ENCODE results near the gene BCOR.

The BCOR gene

DNA sequence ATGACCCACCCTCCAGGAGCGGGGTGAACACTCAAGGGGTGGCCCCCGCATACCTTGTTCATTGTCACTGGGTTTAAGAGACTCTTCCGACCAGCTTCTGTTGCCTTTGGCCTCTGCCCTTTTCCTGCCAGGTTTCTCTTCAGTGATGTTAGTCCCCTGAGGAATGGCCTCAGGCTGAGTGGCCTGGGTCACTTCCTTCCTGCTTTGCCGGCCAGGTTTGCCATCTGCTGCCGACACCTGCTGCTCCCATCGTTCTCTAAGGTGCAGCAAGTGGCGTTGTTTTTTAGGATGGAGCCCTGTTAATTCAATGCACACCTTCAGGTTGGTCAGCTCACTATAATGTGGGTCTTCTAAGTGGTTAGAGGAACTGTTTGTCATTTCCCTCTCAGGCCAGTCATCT, 34.2 kb downstream of the BCOR start:
- TF ChIP-seq EZH2phosphoT487 (conservative IDR thresholded peaks at IDR 0.05; ENCODE audit: low read length), result no peak
- TF ChIP-seq, protein P1, sequence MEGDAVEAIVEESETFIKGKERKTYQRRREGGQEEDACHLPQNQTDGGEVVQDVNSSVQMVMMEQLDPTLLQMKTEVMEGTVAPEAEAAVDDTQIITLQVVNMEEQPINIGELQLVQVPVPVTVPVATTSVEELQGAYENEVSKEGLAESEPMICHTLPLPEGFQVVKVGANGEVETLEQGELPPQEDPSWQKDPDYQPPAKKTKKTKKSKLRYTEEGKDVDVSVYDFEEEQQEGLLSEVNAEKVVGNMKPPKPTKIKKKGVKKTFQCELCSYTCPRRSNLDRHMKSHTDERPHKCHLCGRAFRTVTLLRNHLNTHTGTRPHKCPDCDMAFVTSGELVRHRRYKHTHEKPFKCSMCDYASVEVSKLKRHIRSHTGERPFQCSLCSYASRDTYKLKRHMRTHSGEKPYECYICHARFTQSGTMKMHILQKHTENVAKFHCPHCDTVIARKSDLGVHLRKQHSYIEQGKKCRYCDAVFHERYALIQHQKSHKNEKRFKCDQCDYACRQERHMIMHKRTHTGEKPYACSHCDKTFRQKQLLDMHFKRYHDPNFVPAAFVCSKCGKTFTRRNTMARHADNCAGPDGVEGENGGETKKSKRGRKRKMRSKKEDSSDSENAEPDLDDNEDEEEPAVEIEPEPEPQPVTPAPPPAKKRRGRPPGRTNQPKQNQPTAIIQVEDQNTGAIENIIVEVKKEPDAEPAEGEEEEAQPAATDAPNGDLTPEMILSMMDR (IDR thresholded peaks at IDR 0.05; ENCODE audit: insufficient read depth, low read length, poor library complexity, severe bottlenecking), result no peak
- no peaks in the 10 kb centered on the region for H3K9me3 ChIP-seq (ENCODE audit: insufficient read depth, low read length)
- no peaks in the 10 kb centered on the region for H3K79me2 ChIP-seq (ENCODE audit: insufficient read depth, low read length)
- H3K27ac ChIP-seq (ENCODE audit: low read depth, low read length), result no peak overlapping the region
- no peak overlapping the region for H3K9ac ChIP-seq (ENCODE audit: low read length)
- no peak overlapping the region for H3K4me3 ChIP-seq (ENCODE audit: insufficient read depth, low read length, poor library complexity, severe bottlenecking)
- H4K20me1 ChIP-seq (ENCODE audit: low read depth, low read length), result no peaks in the 10 kb centered on the region
- H3F3A ChIP-seq (ENCODE audit: insufficient read depth), result no peaks in the 10 kb centered on the region
- no peaks in the 10 kb centered on the region for H3K36me3 ChIP-seq (ENCODE audit: low read length)
- H3K27me3 ChIP-seq (ENCODE audit: low read length), result no peaks in the 10 kb centered on the region
- H3K4me2 ChIP-seq (ENCODE audit: low read depth, low read length, poor library complexity, severe bottlenecking), result no peak overlapping the region
- H2AFZ ChIP-seq (ENCODE audit: low read depth, low read length, severe bottlenecking), result no peak overlapping the region
- H3K9me2 ChIP-seq (replicated peaks; ENCODE audit: insufficient read depth, low read length), result no peaks in the 10 kb centered on the region

DNA sequence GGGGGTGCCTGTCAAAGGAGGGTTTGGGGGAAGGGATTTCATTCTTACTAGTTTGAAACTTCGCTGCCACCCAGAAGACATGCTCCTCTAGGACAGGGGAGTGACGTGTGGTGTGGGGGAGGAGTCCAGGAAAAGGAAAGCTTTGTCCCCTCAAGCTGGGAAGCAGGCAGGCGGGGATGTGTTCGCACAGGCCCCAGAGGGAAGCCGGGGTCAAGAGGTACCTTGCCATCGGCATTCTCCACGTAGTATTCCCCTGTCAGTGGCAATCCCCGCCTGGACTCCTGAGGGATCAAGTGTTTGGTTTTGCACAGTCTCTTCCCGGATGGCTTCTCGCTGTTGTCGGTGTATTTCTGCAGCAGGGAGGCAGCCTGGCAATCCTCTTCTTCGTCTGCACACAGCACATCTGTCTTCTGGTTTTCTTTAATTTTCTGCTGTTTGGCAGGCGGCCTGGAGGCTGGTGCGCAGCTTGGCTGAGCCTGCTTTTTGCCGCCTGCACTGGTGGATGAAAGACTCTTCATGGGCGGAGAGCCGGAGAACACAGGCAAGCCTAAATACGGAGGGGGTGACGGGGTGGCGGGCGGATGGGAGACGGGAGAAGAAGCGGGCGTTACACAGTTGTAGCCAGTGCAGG, 35.1 kb downstream of the BCOR start:
- Histone ChIP-seq H3F3A (ENCODE audit: insufficient read depth) (no peaks in the 10 kb centered on the region), H3K27me3 (ENCODE audit: low read length) (no peaks in the 10 kb centered on the region), H3K9me3 (ENCODE audit: insufficient read depth, low read length) (no peaks in the 10 kb centered on the region), H2AFZ (ENCODE audit: low read depth, low read length, severe bottlenecking) (no peak overlapping the region), H3K4me2 (ENCODE audit: low read depth, low read length, poor library complexity, severe bottlenecking) (no peak overlapping the region), H3K4me3 (ENCODE audit: insufficient read depth, low read length, poor library complexity, severe bottlenecking) (no peak overlapping the region), H3K9ac (ENCODE audit: low read length) (no peak overlapping the region), H3K36me3 (ENCODE audit: low read length) (no peaks in the 10 kb centered on the region), H3K9me2 (replicated peaks; ENCODE audit: insufficient read depth, low read length) (no peaks in the 10 kb centered on the region), H3K27ac (ENCODE audit: low read depth, low read length) (no peak overlapping the region), H3K79me2 (ENCODE audit: insufficient read depth, low read length) (no peaks in the 10 kb centered on the region), H4K20me1 (ENCODE audit: low read depth, low read length) (no peaks in the 10 kb centered on the region)
- TF ChIP-seq, protein P1 (IDR thresholded peaks at IDR 0.05; ENCODE audit: insufficient read depth, low read length, poor library complexity, severe bottlenecking), result no peak
- no peak for TF ChIP-seq EZH2phosphoT487 (conservative IDR thresholded peaks at IDR 0.05; ENCODE audit: low read length)

DNA sequence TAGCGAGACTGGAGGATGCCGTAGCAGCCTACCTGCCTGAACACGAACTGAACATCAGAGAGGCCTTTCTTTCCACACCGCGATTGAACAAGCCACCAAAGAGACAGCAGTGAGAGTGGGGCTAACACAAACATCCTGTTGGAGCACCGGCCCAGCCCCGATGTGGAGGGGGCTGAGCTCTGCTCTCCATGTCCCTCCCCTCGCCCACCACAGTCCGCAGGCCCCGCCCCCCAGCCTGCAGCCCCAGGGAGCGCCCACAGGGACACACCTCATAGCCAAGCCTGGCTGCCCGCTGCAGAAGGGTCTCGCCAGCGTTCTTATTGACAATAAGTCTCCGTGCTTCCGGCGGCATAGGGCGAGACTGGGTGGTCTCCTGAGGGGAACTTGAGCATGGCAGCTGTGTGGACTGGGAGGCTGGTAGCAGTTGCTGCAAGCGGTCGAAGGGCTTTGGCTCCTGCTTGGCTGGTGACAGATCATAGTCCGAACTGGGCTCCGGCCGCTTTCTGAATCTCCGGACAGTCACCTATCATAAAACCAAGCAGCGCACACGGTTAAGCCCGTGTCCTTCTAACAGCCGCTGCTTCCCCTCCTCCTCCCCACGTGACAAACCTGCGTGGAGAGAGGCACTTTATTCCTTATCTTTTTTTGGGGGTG, 35.8 kb downstream of the BCOR start:
- no peaks in the 10 kb centered on the region for H3K36me3 ChIP-seq (ENCODE audit: low read length)
- no peak for TF ChIP-seq EZH2phosphoT487 (conservative IDR thresholded peaks at IDR 0.05; ENCODE audit: low read length)
- TF ChIP-seq, protein P1 (IDR thresholded peaks at IDR 0.05; ENCODE audit: insufficient read depth, low read length, poor library complexity, severe bottlenecking), result no peak
- H3K4me3 ChIP-seq (ENCODE audit: insufficient read depth, low read length, poor library complexity, severe bottlenecking), result no peak overlapping the region
- no peak overlapping the region for H3K27ac ChIP-seq (ENCODE audit: low read depth, low read length)
- no peaks in the 10 kb centered on the region for H3F3A ChIP-seq (ENCODE audit: insufficient read depth)
- H4K20me1 ChIP-seq (ENCODE audit: low read depth, low read length), result no peaks in the 10 kb centered on the region
- H3K9me3 ChIP-seq (ENCODE audit: insufficient read depth, low read length), result no peaks in the 10 kb centered on the region
- no peaks in the 10 kb centered on the region for H3K79me2 ChIP-seq (ENCODE audit: insufficient read depth, low read length)
- H3K27me3 ChIP-seq (ENCODE audit: low read length), result no peaks in the 10 kb centered on the region
- no peak overlapping the region for H3K9ac ChIP-seq (ENCODE audit: low read length)
- no peak overlapping the region for H3K4me2 ChIP-seq (ENCODE audit: low read depth, low read length, poor library complexity, severe bottlenecking)
- no peaks in the 10 kb centered on the region for H3K9me2 ChIP-seq (replicated peaks; ENCODE audit: insufficient read depth, low read length)
- no peak overlapping the region for H2AFZ ChIP-seq (ENCODE audit: low read depth, low read length, severe bottlenecking)
